IPS-15b (cell line): ENCODE measurements around the gene SIRT5.

Source experiments
- H3K27me3 ChIP-seq: one replicate; pipeline ENCODE4 v1.6.1; 2013; ENCODE audit warnings: low read length; ENCODE audit not compliant: control insufficient read depth, insufficient read depth
- H3K36me3 ChIP-seq: one replicate; pipeline ENCODE4 v1.6.1; 2013; ENCODE audit warnings: low read length; ENCODE audit not compliant: control insufficient read depth, insufficient read depth
- H3K4me1 ChIP-seq: one replicate; pipeline ENCODE4 v1.6.1; 2013; ENCODE audit warnings: mild to moderate bottlenecking, low read length; ENCODE audit not compliant: control insufficient read depth, insufficient read depth
- H3K4me3 ChIP-seq: one replicate; pipeline ENCODE4 v1.5.1; 2013; ENCODE audit warnings: low read depth, low read length
- H3K9ac ChIP-seq: one replicate; pipeline ENCODE4 v1.6.1; 2013; ENCODE audit warnings: low read depth, mild to moderate bottlenecking, low read length
- H3K9me3 ChIP-seq: one replicate; pipeline ENCODE4 v1.6.1; 2013; ENCODE audit warnings: mild to moderate bottlenecking, low read length; ENCODE audit not compliant: control insufficient read depth, insufficient read depth

Gene SIRT5

GRCh38 chr6:13653296-13653695 is 78.9 kb downstream of the SIRT5 start:
- no peaks in the 10 kb centered on the region for H3K27me3 ChIP-seq
- no peaks in the 10 kb centered on the region for H3K4me1 ChIP-seq
- no peak overlapping the region for H3K9ac ChIP-seq
- H3K36me3 ChIP-seq, result no peaks in the 10 kb centered on the region
- H3K9me3 ChIP-seq, result no peaks in the 10 kb centered on the region
- H3K4me3 ChIP-seq, result no peak overlapping the region

DNA sequence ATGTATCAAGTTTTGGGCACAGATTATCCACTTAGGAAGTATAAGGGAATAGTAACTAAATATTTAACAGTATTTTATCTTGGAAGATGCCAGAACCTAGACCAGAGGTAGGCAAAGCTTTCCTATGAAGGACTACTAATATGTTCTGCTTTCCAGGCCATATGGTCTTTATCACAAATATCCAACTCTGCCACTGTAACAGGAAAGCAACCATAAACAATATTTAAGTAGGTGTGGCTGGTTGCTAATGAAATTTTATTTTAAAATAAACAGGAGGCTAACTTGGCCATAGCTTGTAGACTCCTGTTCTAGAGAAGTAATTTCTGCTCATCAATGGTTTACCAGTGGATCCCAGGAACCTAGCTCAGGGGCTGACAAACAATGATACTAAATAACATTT is 80.1 kb downstream of the SIRT5 start:
- no peaks in the 10 kb centered on the region for H3K36me3 ChIP-seq
- no peaks in the 10 kb centered on the region for H3K4me1 ChIP-seq
- no peak overlapping the region for H3K4me3 ChIP-seq
- H3K9ac ChIP-seq, result no peak overlapping the region
- no peaks in the 10 kb centered on the region for H3K27me3 ChIP-seq
- H3K9me3 ChIP-seq, result no peaks in the 10 kb centered on the region

DNA sequence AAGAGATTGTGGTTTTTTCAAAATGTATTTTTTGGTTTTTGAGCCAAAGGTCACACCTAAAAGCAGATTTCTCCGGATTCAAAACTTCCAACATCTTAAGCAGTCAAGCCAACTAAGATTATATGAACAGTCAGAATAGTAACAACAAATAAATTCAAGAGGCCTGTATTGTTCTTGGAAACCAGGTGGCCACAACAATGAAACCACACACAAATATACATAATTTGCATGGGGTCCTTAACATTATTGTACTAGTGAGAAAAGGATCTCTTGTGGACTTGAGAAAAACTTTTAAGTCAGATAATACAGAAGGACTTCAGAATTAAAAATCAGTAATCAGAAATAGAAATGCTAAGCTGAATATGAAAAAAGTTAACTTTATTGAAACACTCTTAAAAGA is 81.3 kb downstream of the SIRT5 start:
- Histone ChIP-seq H3K9me3 (no peaks in the 10 kb centered on the region), H3K27me3 (no peaks in the 10 kb centered on the region), H3K4me3 (no peak overlapping the region), H3K36me3 (no peaks in the 10 kb centered on the region), H3K4me1 (no peaks in the 10 kb centered on the region), H3K9ac (no peak overlapping the region)

- Histone ChIP-seq H3K36me3 (no peaks in the 10 kb centered on the region), H3K9me3 (no peaks in the 10 kb centered on the region), H3K4me1 (peaks cover 3% of the 10 kb centered on the region), H3K27me3 (no peaks in the 10 kb centered on the region), H3K9ac (no peak overlapping the region), H3K4me3 (no peak overlapping the region)
Measured at GRCh38 chr6:13660273-13660672, 85.9 kb downstream of the SIRT5 start.

DNA sequence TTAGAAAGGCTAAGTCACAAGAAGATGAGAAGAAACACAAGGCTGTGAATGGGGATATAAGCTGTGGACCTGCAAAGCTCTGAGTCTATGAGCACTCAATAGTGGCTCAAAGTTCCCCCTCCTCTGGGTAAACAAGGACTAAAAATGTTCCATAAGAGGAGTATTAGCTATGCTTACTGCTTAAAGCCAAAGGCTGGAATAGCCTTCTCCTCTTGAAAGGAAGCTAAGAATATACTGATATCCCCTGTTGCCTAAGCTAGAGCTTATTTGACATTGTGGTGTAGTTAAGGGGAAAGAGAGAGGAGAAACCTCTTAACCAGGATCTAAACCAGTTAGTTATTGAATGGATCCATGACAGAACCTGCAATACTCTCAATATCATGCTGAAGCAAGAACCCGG is 86.5 kb downstream of the SIRT5 start:
- Histone ChIP-seq H3K4me3 (no peak overlapping the region), H3K4me1 (peaks cover 3% of the 10 kb centered on the region), H3K9ac (no peak overlapping the region), H3K27me3 (no peaks in the 10 kb centered on the region), H3K9me3 (no peaks in the 10 kb centered on the region), H3K36me3 (no peaks in the 10 kb centered on the region)

DNA sequence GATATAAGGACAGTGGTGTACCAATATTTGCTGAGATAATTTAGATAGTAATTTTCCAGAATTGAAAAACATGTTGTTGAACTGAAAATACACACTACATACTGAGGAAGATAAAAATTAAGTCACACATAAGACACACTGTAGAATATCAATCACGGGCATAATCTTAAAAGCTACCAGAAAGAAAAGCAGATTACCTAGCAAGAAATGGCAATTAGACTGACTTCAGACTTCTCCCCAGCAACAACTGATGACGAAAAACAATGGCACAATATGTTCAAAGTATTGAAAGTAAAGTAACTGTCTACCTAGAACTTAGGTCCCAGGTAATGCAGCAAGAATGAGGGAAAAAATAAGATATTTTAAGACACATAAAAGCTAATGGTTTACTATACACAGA is 87.2 kb downstream of the SIRT5 start:
- Histone ChIP-seq H3K4me3 (no peak overlapping the region), H3K9me3 (no peaks in the 10 kb centered on the region), H3K27me3 (no peaks in the 10 kb centered on the region), H3K9ac (no peak overlapping the region), H3K36me3 (no peaks in the 10 kb centered on the region), H3K4me1 (peaks cover 3% of the 10 kb centered on the region)

DNA sequence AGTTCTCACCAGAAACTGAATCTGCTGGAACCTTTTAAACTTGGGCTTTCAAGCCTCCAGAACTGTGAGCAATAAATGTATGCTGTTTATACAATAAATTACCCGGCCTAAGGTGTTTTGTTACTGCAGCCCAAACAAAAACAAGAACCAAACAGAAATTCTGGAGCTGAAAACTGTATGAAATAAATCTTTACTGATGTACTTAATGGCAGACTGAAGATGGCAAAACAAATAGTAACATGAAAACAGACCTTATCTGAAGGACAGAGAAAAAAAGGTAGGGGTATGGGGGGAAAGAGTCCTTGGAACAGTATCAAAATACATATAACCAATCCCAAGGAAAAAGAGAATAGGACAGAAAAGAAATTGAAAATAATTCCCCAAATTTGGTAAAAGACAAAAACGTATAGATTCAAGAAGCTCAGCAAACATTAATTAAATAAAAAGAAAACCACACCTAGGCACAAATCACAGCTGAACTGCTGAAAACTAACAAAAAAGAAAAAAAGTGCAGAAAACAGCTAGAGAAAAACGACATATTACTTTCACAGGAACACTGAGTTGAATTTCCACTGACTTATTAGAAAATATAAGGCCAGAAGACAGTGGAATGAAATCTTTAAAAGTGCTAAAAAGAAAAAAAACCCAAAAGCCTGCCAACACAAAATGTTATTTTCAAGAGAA is 88.4 kb downstream of the SIRT5 start:
- H3K4me1 ChIP-seq, result peaks cover 3% of the 10 kb centered on the region
- H3K27me3 ChIP-seq, result no peaks in the 10 kb centered on the region
- H3K9me3 ChIP-seq, result no peaks in the 10 kb centered on the region
- H3K9ac ChIP-seq, result no peak overlapping the region
- H3K4me3 ChIP-seq, result no peak overlapping the region
- H3K36me3 ChIP-seq, result no peaks in the 10 kb centered on the region

- Histone ChIP-seq H3K4me1 (peaks cover 3% of the 10 kb centered on the region), H3K9me3 (no peaks in the 10 kb centered on the region), H3K36me3 (no peaks in the 10 kb centered on the region), H3K9ac (no peak overlapping the region), H3K4me3 (no peak overlapping the region), H3K27me3 (no peaks in the 10 kb centered on the region)
Measured at GRCh38 chr6:13663986-13664385, 89.6 kb downstream of the SIRT5 start.
